ENCODE data around the gene SPAG16. TPM values are rescaled to one million over a fixed set of nuclear protein-coding genes. Genes with fewer than 3 reads are reported as not detected.

Gene SPAG16
- total and polyA plus RNA-seq, 2 donors from 2014 or later, result 35.9 to 38.5 TPM

DNA sequence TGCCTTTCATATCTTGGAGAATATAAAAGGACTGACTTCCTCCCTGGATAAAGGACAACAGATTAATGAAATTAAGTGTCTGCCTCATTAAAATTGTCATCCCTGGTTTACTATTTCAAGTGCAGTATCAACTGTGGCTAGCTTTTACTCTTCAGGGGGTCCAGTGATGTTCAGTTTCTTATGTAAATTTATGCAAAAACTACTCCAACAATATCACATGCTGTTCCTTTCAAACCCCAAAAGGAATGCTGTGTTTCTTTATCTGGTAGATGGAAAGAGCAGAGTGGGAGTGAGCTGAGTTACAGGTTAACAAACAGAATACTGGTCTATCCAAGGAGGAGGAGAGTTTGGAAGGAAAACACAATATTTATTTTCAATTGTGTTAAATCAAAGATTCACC, 842.9 kb downstream of the SPAG16 start:
- no peaks in the 10 kb centered on the region for H3K9me3 ChIP-seq (ENCODE audit: control insufficient read depth in 2 of 3, insufficient read depth in 1 of 3, low read length in 3 of 3)
- no peak overlapping the region for H3K4me3 ChIP-seq (ENCODE audit: low read length in 3 of 3)
- H3K4me1 ChIP-seq (ENCODE audit: control insufficient read depth in 2 of 3, insufficient read depth in 2 of 3, low read depth in 1 of 3, low read length in 3 of 3), result peaks cover 0 to 3% (median 0%) of the 10 kb centered on the region in 3 donors
- no peaks in the 10 kb centered on the region for H3K36me3 ChIP-seq (ENCODE audit: control insufficient read depth in 2 of 3, insufficient read depth in 3 of 3, low read length in 3 of 3)
- H3K9ac ChIP-seq (ENCODE audit: low read length in 3 of 3), result no peak overlapping the region
- H3K27ac ChIP-seq (ENCODE audit: low read depth in 2 of 2, low read length in 2 of 2), result no peak overlapping the region
- H3K27me3 ChIP-seq (ENCODE audit: control insufficient read depth, insufficient read depth, low read length), result no peaks in the 10 kb centered on the region
- intact Hi-C loops (cut with DNase I), result no loop called here
- DNase-seq (no peak), FAIRE-seq (no peak)
- TF ChIP-seq, protein P1, sequence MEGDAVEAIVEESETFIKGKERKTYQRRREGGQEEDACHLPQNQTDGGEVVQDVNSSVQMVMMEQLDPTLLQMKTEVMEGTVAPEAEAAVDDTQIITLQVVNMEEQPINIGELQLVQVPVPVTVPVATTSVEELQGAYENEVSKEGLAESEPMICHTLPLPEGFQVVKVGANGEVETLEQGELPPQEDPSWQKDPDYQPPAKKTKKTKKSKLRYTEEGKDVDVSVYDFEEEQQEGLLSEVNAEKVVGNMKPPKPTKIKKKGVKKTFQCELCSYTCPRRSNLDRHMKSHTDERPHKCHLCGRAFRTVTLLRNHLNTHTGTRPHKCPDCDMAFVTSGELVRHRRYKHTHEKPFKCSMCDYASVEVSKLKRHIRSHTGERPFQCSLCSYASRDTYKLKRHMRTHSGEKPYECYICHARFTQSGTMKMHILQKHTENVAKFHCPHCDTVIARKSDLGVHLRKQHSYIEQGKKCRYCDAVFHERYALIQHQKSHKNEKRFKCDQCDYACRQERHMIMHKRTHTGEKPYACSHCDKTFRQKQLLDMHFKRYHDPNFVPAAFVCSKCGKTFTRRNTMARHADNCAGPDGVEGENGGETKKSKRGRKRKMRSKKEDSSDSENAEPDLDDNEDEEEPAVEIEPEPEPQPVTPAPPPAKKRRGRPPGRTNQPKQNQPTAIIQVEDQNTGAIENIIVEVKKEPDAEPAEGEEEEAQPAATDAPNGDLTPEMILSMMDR (IDR thresholded peaks at IDR 0.05; ENCODE audit: borderline replicate concordance, extremely low read depth, insufficient read depth), result no peak

GRCh38 chr2:214127571-214127970, 843.3 kb downstream of the SPAG16 start:
- TF ChIP-seq, protein P1 (IDR thresholded peaks at IDR 0.05; ENCODE audit: borderline replicate concordance, extremely low read depth, insufficient read depth), result no peak
- DNase-seq, result no peak
- Histone ChIP-seq H3K4me1 (ENCODE audit: control insufficient read depth in 2 of 3, insufficient read depth in 2 of 3, low read depth in 1 of 3, low read length in 3 of 3) (peaks cover 0 to 3% (median 0%) of the 10 kb centered on the region in 3 donors), H3K27me3 (ENCODE audit: control insufficient read depth, insufficient read depth, low read length) (no peaks in the 10 kb centered on the region), H3K4me3 (ENCODE audit: low read length in 3 of 3) (no peak overlapping the region), H3K27ac (ENCODE audit: low read depth in 2 of 2, low read length in 2 of 2) (no peak overlapping the region), H3K9me3 (ENCODE audit: control insufficient read depth in 2 of 3, insufficient read depth in 1 of 3, low read length in 3 of 3) (no peaks in the 10 kb centered on the region), H3K9ac (ENCODE audit: low read length in 3 of 3) (no peak overlapping the region), H3K36me3 (ENCODE audit: control insufficient read depth in 2 of 3, insufficient read depth in 3 of 3, low read length in 3 of 3) (no peaks in the 10 kb centered on the region)
- no peak for FAIRE-seq
- intact Hi-C loops (cut with DNase I), result no loop called here

DNA sequence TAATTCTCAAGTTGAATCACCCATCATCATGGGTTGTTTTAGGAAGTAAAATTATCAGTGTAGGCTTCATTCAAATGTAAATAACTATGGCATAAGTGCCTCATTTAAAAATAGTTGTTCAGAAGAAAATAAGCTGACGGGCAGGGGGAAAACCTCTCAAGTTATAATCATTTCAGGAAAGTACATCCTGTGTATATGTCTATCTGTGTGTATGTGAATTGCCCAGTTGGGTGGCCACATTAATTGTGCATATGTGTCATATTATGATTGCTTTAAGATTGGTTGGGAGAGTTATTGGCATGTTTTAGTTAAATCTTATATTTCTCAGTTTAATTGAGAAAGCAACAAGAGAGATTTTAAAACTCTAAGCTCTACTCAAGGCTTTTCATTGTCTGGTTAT, 843.8 kb downstream of the SPAG16 start:
- Histone ChIP-seq H3K4me3 (ENCODE audit: low read length in 3 of 3) (no peak overlapping the region), H3K36me3 (ENCODE audit: control insufficient read depth in 2 of 3, insufficient read depth in 3 of 3, low read length in 3 of 3) (no peaks in the 10 kb centered on the region), H3K27me3 (ENCODE audit: control insufficient read depth, insufficient read depth, low read length) (no peaks in the 10 kb centered on the region), H3K9ac (ENCODE audit: low read length in 3 of 3) (no peak overlapping the region), H3K9me3 (ENCODE audit: control insufficient read depth in 2 of 3, insufficient read depth in 1 of 3, low read length in 3 of 3) (no peaks in the 10 kb centered on the region), H3K27ac (ENCODE audit: low read depth in 2 of 2, low read length in 2 of 2) (no peak overlapping the region), H3K4me1 (ENCODE audit: control insufficient read depth in 2 of 3, insufficient read depth in 2 of 3, low read depth in 1 of 3, low read length in 3 of 3) (peaks cover 0 to 3% (median 0%) of the 10 kb centered on the region in 3 donors)
- FAIRE-seq (no peak), DNase-seq (no peak)
- intact Hi-C loops (cut with DNase I), result no loop called here
- TF ChIP-seq, protein P1 (IDR thresholded peaks at IDR 0.05; ENCODE audit: borderline replicate concordance, extremely low read depth, insufficient read depth), result no peak

DNA sequence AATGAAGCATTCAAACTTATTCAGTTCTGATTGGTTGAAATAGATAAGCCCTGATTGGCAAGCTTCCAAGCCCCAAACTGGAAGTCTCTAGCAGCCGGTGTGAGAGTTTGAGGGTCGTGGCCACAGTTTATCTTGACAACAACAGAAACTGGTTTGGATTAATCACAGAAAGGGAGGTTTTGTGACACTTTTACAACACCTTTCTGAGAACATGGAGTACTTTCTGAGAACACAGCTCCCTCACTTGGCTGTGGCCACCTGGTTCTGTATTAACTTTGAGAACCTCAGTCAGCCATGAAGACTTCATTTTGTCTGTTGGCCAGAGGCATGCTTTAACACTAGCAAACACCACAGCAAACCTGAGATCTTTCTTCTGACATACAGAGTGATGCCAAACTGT, 845.9 kb downstream of the SPAG16 start:
- no peak for FAIRE-seq

More for the DNA sequence above, 845.9 kb downstream of the SPAG16 start:
- TF ChIP-seq, protein P1 (IDR thresholded peaks at IDR 0.05; ENCODE audit: borderline replicate concordance, extremely low read depth, insufficient read depth), result no peak
- H3K27me3 ChIP-seq (ENCODE audit: control insufficient read depth, insufficient read depth, low read length), result no peaks in the 10 kb centered on the region
- H3K9ac ChIP-seq (ENCODE audit: low read length in 3 of 3), result no peak overlapping the region
- no peaks in the 10 kb centered on the region for H3K36me3 ChIP-seq (ENCODE audit: control insufficient read depth in 2 of 3, insufficient read depth in 3 of 3, low read length in 3 of 3)
- H3K4me3 ChIP-seq (ENCODE audit: low read length in 3 of 3), result peak overlapping the region in 1 of 3 donors; percentile 13
- DNase-seq, result peak in 3 of 5 donors; percentile 14 to 65 (median 39)
- H3K4me1 ChIP-seq (ENCODE audit: control insufficient read depth in 2 of 3, insufficient read depth in 2 of 3, low read depth in 1 of 3, low read length in 3 of 3), result peaks cover 0 to 3% (median 0%) of the 10 kb centered on the region in 3 donors
- intact Hi-C loops (cut with DNase I), result no loop called here
- no peaks in the 10 kb centered on the region for H3K9me3 ChIP-seq (ENCODE audit: control insufficient read depth in 2 of 3, insufficient read depth in 1 of 3, low read length in 3 of 3)
- H3K27ac ChIP-seq (ENCODE audit: low read depth in 2 of 2, low read length in 2 of 2), result no peak overlapping the region

Data from kidney (tissue), 14 donors.